Measurements from ENCODE around the gene CEP350.

Gene CEP350

DNA sequence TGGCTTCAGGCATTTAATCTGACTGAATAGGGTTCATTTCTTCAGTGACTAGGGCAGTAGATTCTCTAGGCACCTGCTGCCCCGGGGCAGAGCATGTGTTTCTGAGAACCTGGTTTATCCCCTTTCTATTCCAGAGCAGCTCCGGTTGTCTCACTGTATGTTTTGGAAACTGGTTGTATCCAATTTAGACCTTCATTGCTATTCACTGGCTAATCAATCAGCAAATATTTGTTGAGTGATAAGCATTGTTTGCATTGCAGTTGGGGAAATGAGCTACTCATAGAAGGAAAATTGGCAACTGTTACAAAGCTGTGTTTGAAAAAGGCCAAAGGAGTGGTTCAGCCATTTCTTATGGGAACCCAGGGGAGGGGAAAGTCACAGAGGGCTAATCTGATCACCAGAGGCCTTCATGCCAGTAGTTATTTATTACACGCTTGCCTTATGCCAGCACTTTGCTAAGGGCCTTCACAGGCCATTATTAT is 203.0 kb downstream of the CEP350 start:
- Histone ChIP-seq H3K4me3 (no peak overlapping the region), H3K4me1 (peaks cover 35% of the 10 kb centered on the region), H3K27me3 (no peaks in the 10 kb centered on the region), H3K4me2 (peak overlapping the region; percentile 98), H3K9ac (no peak overlapping the region), H3K36me3 (peaks cover 13% of the 10 kb centered on the region; the same call in 1 of the 2 replicates), H3K27ac (no peak overlapping the region), H3K9me3 (no peaks in the 10 kb centered on the region), H4K20me1 (peaks cover 44% of the 10 kb centered on the region)
- TF ChIP-seq Cebpa-rat (IDR thresholded peaks at IDR 0.05) = no peak

DNA sequence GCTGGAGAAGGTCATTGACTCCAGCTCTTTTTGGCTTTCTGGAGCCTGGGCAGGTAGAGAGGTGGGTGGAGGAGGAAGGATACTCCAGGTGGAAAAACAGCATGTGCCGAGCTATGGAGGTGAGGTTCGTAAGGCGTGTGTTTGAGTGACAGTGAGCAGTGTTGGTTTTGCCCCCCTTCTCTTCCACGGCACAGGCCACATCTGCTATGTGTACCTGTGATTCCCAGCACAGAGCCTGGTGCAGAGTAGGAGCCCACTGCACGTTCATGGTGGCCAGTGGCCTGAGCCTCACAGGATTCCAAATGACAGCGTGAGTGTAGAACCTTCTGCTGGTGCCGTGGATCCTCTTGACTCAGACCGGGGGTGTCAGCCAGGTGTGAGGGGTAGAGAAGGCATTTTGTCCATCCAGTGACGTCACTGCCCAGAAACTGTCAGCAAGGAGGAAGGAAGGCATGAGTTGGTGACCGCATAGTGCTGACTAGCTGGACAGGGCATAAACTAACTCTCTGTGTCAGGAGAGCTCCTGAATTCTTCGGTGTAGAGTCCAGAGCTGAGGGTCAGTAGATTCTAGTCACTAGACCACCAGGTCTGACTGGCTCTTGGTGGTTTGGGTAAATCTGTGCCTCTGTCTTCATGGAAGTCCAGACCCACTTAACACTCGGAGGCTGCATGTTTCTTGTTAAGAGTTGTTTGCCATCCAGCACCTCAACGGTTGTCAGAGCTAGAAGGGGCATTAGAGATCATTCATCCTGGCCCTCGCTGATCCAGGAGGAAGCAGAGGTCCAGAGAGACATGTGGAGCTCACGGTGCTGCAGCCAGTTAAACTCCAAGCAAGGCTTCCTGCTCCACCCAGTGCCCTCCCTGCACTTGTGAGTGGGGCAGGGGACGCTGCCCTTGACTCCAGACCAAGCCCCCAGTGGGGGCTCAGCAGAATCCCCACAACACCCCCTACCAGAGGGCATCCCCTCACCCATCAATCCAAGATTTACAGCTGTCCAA is 203.8 kb downstream of the CEP350 start:
- Histone ChIP-seq H3K4me2 (0 out of 2 replicates have a peak overlapping the region, but pooled peaks have one; percentile 98), H3K9ac (no peak overlapping the region), H3K9me3 (no peaks in the 10 kb centered on the region), H3K27ac (no peak overlapping the region), H3K27me3 (no peaks in the 10 kb centered on the region), H3K36me3 (peaks cover 13% of the 10 kb centered on the region; the same call in 1 of the 2 replicates), H3K4me3 (no peak overlapping the region), H4K20me1 (peaks cover 44% of the 10 kb centered on the region), H3K4me1 (peaks cover 33% of the 10 kb centered on the region)
- TF ChIP-seq Cebpa-rat (IDR thresholded peaks at IDR 0.05) = no peak

DNA sequence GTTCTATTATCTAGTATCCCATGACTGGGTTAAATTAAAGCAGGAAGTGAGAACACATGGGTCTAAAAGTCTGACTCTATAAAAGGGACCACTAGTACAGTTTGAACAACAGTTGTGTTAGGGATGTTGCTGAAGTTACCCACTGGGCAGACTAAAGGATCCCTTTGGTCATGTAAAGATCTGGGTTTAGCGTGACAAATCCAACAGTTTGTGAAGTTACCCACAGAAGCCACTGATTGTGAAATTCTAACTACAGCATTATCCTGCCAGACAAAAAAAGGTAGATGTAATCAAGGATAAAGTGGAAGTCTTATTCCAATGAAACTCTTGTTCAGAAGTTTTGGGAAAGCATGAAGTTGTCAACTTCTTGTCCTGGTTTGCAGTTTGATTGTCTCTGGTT is 205.7 kb downstream of the CEP350 start:
- peaks cover 62% of the 10 kb centered on the region for H4K20me1 ChIP-seq

DNA sequence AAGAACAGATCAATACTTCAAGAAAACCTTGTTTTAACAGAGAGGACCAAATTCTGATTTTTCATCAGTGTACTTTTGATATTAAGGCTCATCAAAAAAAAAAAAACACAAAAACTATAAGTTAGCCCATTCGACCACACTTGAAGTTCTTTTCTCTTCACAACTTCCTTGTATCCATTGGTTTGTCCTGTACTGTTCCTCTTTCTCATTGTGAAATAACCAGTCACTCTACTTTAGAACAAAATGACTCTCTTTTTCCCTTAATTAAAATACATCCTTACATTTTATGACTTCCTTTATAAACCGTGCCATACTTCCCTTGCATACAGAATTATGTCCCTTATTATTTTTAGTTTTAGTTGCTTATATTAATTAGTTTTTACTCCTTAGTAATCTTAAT is 208.4 kb downstream of the CEP350 start:
- no peak overlapping the region for H3K4me3 ChIP-seq
- no peak overlapping the region for H3K27ac ChIP-seq
- H3K27me3 ChIP-seq = no peaks in the 10 kb centered on the region
- H3K4me1 ChIP-seq = peaks cover 18% of the 10 kb centered on the region
- no peaks in the 10 kb centered on the region for H3K9me3 ChIP-seq
- no peak overlapping the region for H3K4me2 ChIP-seq
- TF ChIP-seq Cebpa-rat (IDR thresholded peaks at IDR 0.05) = no peak
- peaks cover 61% of the 10 kb centered on the region for H4K20me1 ChIP-seq
- H3K9ac ChIP-seq = no peak overlapping the region
- peaks cover 42% of the 10 kb centered on the region for H3K36me3 ChIP-seq

More for the DNA sequence above, 205.7 kb downstream of the CEP350 start:
- Histone ChIP-seq H3K9me3 (no peaks in the 10 kb centered on the region), H3K27me3 (no peaks in the 10 kb centered on the region), H3K27ac (no peak overlapping the region), H3K36me3 (peaks cover 19% of the 10 kb centered on the region), H3K9ac (no peak overlapping the region), H3K4me2 (no peak overlapping the region), H3K4me1 (peaks cover 36% of the 10 kb centered on the region), H3K4me3 (no peak overlapping the region)
- TF ChIP-seq Cebpa-rat (IDR thresholded peaks at IDR 0.05) = no peak

Measured in BLaER1 (cell line).